ENCODE data around the gene TLX1.

Gene TLX1

GRCh38 chr10:101161494-101162299, 30.6 kb downstream of the TLX1 start:
- Histone ChIP-seq H3K4me3 (ENCODE audit: low read depth in 1 of 2, low read length in 1 of 2) (no peak overlapping the region), H3K27me3 (peaks cover 100% of the 10 kb centered on the region), H3K36me3 (no peaks in the 10 kb centered on the region), H3K9me3 (no peaks in the 10 kb centered on the region), H3K27ac (no peak overlapping the region), H3K4me1 (ENCODE audit: control insufficient read depth in 1 of 2, insufficient read depth in 1 of 2, low read depth in 1 of 2, low read length in 1 of 2) (peaks cover 0 to 3% of the 10 kb centered on the region in 2 experiments)
- TF ChIP-seq, protein P1, sequence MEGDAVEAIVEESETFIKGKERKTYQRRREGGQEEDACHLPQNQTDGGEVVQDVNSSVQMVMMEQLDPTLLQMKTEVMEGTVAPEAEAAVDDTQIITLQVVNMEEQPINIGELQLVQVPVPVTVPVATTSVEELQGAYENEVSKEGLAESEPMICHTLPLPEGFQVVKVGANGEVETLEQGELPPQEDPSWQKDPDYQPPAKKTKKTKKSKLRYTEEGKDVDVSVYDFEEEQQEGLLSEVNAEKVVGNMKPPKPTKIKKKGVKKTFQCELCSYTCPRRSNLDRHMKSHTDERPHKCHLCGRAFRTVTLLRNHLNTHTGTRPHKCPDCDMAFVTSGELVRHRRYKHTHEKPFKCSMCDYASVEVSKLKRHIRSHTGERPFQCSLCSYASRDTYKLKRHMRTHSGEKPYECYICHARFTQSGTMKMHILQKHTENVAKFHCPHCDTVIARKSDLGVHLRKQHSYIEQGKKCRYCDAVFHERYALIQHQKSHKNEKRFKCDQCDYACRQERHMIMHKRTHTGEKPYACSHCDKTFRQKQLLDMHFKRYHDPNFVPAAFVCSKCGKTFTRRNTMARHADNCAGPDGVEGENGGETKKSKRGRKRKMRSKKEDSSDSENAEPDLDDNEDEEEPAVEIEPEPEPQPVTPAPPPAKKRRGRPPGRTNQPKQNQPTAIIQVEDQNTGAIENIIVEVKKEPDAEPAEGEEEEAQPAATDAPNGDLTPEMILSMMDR (IDR thresholded peaks at IDR 0.05) = peak; percentile 94

GRCh38 chr10:101162677-101163076, 31.6 kb downstream of the TLX1 start:
- peaks cover 100% of the 10 kb centered on the region for H3K27me3 ChIP-seq
- no peak overlapping the region for H3K27ac ChIP-seq
- no peak overlapping the region for H3K4me3 ChIP-seq (ENCODE audit: low read depth in 1 of 2, low read length in 1 of 2)
- no peaks in the 10 kb centered on the region for H3K9me3 ChIP-seq
- peaks cover 0 to 3% of the 10 kb centered on the region in 2 experiments for H3K4me1 ChIP-seq (ENCODE audit: control insufficient read depth in 1 of 2, insufficient read depth in 1 of 2, low read depth in 1 of 2, low read length in 1 of 2)
- H3K36me3 ChIP-seq = no peaks in the 10 kb centered on the region
- TF ChIP-seq, protein P1 (IDR thresholded peaks at IDR 0.05) = no peak

DNA sequence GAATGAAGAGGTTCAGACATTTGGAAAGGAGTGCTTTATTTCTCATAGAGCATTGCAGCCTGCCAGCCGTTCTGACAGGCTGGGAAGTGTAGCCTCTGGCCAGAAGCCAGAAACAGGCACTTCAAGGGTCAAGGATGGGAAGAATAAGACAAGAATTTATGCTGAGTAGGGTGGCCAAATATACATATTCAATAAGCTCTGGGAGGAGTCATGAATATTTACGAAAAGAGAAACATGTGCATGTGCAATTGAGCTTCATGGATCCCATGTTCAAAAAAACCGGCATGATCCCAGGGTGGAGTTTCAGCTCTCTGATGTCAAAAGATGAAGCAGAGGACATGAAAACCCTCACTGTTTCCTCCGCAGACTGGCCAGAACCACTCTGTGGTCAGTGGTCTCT, 32.9 kb downstream of the TLX1 start:
- Histone ChIP-seq H3K36me3 (no peaks in the 10 kb centered on the region), H3K4me1 (ENCODE audit: control insufficient read depth in 1 of 2, insufficient read depth in 1 of 2, low read depth in 1 of 2, low read length in 1 of 2) (peaks cover 0 to 3% of the 10 kb centered on the region in 2 experiments), H3K27me3 (peaks cover 99% of the 10 kb centered on the region), H3K27ac (no peak overlapping the region), H3K4me3 (ENCODE audit: low read depth in 1 of 2, low read length in 1 of 2) (no peak overlapping the region), H3K9me3 (no peaks in the 10 kb centered on the region)
- TF ChIP-seq, protein P1 (IDR thresholded peaks at IDR 0.05) = no peak

- Histone ChIP-seq H3K4me3 (ENCODE audit: low read depth in 1 of 2, low read length in 1 of 2) (no peak overlapping the region), H3K27me3 (peaks cover 93% of the 10 kb centered on the region), H3K4me1 (ENCODE audit: control insufficient read depth in 1 of 2, insufficient read depth in 1 of 2, low read depth in 1 of 2, low read length in 1 of 2) (peaks cover 0 to 3% of the 10 kb centered on the region in 2 experiments), H3K36me3 (no peaks in the 10 kb centered on the region), H3K27ac (no peak overlapping the region), H3K9me3 (no peaks in the 10 kb centered on the region)
- TF ChIP-seq, protein P1 (IDR thresholded peaks at IDR 0.05) = no peak
These were observed 34.6 kb downstream of the TLX1 start for GRCh38 chr10:101165736-101166135.

GRCh38 chr10:101166430-101166829, 35.3 kb downstream of the TLX1 start:
- Histone ChIP-seq H3K4me3 (ENCODE audit: low read depth in 1 of 2, low read length in 1 of 2) (no peak overlapping the region), H3K27me3 (peaks cover 93% of the 10 kb centered on the region), H3K4me1 (ENCODE audit: control insufficient read depth in 1 of 2, insufficient read depth in 1 of 2, low read depth in 1 of 2, low read length in 1 of 2) (peaks cover 0 to 3% of the 10 kb centered on the region in 2 experiments), H3K36me3 (no peaks in the 10 kb centered on the region), H3K9me3 (no peaks in the 10 kb centered on the region), H3K27ac (no peak overlapping the region)
- TF ChIP-seq, protein P1 (IDR thresholded peaks at IDR 0.05) = no peak
